ENCODE data around the gene SERTAD1. TPM values are rescaled to one million over a fixed set of nuclear protein-coding genes. Genes with fewer than 3 reads are reported as not detected.
"Not testable (repeated sequence)": the region's sequence is repeated elsewhere in the genome, so short reads cannot be mapped to it uniquely, and the experiment has no call there.

The SERTAD1 gene
- total and polyA plus RNA-seq, 2 donors (not counting 1 experiment from before 2014, with no cell fraction given): 11.9 to 59.4 TPM

GRCh38 chr19:40410030-40410389 lies 15.8 kb downstream of the SERTAD1 start:
- no peak overlapping the region for H2AFZ ChIP-seq (ENCODE audit: insufficient read depth, low read depth, low read length, poor library complexity, severe bottlenecking)
- H3K27ac ChIP-seq (ENCODE audit: low read length in 2 of 2): peak overlapping the region in 1 of 2 donors; percentile 44
- H3K27ac Mint-ChIP-seq: peak overlapping the region; percentile 15

GRCh38 chr19:40408598-40408925 lies 17.2 kb downstream of the SERTAD1 start:
- CTCF ChIA-PET: interaction anchor here (0.6 to 2.4 kb wide), 2 partner anchors 13 to 269 kb away, joined by 3 to 14 read pairs; no protein-coding TSS in a partner anchor
- peaks cover 10 to 36% of the 10 kb centered on the region in 2 donors for H3K4me1 ChIP-seq (ENCODE audit: control insufficient read depth in 2 of 2, insufficient read depth in 2 of 2, low read length in 2 of 2)
- H3K4me3 Mint-ChIP-seq: not testable (repeated sequence)

More at GRCh38 chr19:40410030-40410389, 15.8 kb downstream of the SERTAD1 start:
- intact Hi-C loops (cut with micrococcal nuclease): no loop called here
- H3K4me2 ChIP-seq (replicated peaks; ENCODE audit: low read depth, low read length, poor library complexity, severe bottlenecking): no peak overlapping the region
- no peaks in the 10 kb centered on the region for H4K20me1 ChIP-seq (ENCODE audit: control insufficient read depth, insufficient read depth, low read length, poor library complexity, severe bottlenecking)
- Mint-ChIP-seq H3K27me3 (no peaks in the 10 kb centered on the region), H3K4me1 (peaks cover 30% of the 10 kb centered on the region), H3K4me3 (no peak overlapping the region), H3K9me3 (ENCODE audit: insufficient read depth) (no peaks in the 10 kb centered on the region)
- no peak overlapping the region for H3K9ac ChIP-seq (ENCODE audit: low read length)
- no peak for TF ChIP-seq CTCF (IDR thresholded peaks at IDR 0.05)
- no peak for TF ChIP-seq EZH2 (IDR thresholded peaks at IDR 0.05; ENCODE audit: borderline replicate concordance, insufficient read depth, low read depth, low read length, poor library complexity, severe bottlenecking)
- no peak for DNase-seq
- H3K4me1 ChIP-seq (ENCODE audit: control insufficient read depth in 2 of 2, insufficient read depth in 2 of 2, low read length in 2 of 2): peaks cover 10 to 36% of the 10 kb centered on the region in 2 donors
- peaks cover 0 to 2% (median 0%) of the 10 kb centered on the region in 4 experiments for H3K27me3 ChIP-seq (replicated peaks in 1 of 4; ENCODE audit: control extremely low read depth in 1 of 4, control insufficient read depth in 3 of 4, insufficient read depth in 4 of 4, low read length in 3 of 4)
- H3K79me2 ChIP-seq (ENCODE audit: control insufficient read depth, insufficient read depth, low read length): no peaks in the 10 kb centered on the region
- H3K4me3 ChIP-seq (ENCODE audit: control extremely low read depth in 1 of 5, extremely low read depth in 1 of 5, insufficient read depth in 1 of 5, low read depth in 2 of 5, low read length in 4 of 5): no peak overlapping the region
- no peaks in the 10 kb centered on the region for H3K36me3 ChIP-seq (replicated peaks in 1 of 2; ENCODE audit: control extremely low read depth in 1 of 2, control insufficient read depth in 1 of 2, extremely low read depth in 1 of 2, insufficient read depth in 2 of 2, low read length in 1 of 2)
- POLR2A ChIA-PET: no interaction called here
- ATAC-seq (ENCODE audit: low read depth): no peak
- H3K9me3 ChIP-seq (ENCODE audit: control extremely low read depth in 1 of 3, control insufficient read depth in 2 of 3, insufficient read depth in 1 of 3, low read length in 2 of 3): no peaks in the 10 kb centered on the region
- 72% methylated on average over 6 of the region's 9 CpGs for WGBS (ENCODE audit: insufficient coverage)
- CTCF ChIA-PET: interaction anchor here (1.3 kb wide), 1 partner anchor 106 kb away, joined by 3 read pairs; no protein-coding TSS in a partner anchor

More at GRCh38 chr19:40408598-40408925, 17.2 kb downstream of the SERTAD1 start:
- H3K4me3 ChIP-seq (ENCODE audit: control extremely low read depth in 1 of 5, extremely low read depth in 1 of 5, insufficient read depth in 1 of 5, low read depth in 2 of 5, low read length in 4 of 5); H3K27ac ChIP-seq (ENCODE audit: low read length in 2 of 2); H3K36me3 ChIP-seq (replicated peaks in 1 of 2; ENCODE audit: control extremely low read depth in 1 of 2, control insufficient read depth in 1 of 2, extremely low read depth in 1 of 2, insufficient read depth in 2 of 2, low read length in 1 of 2); H3K9ac ChIP-seq (ENCODE audit: low read length); DNase-seq; H4K20me1 ChIP-seq (ENCODE audit: control insufficient read depth, insufficient read depth, low read length, poor library complexity, severe bottlenecking); H3K27me3 Mint-ChIP-seq; ATAC-seq (ENCODE audit: low read depth); H3K79me2 ChIP-seq (ENCODE audit: control insufficient read depth, insufficient read depth, low read length); H3K9me3 ChIP-seq (ENCODE audit: control extremely low read depth in 1 of 3, control insufficient read depth in 2 of 3, insufficient read depth in 1 of 3, low read length in 2 of 3); H3K9me3 Mint-ChIP-seq (ENCODE audit: insufficient read depth); H3K27me3 ChIP-seq (replicated peaks in 1 of 4; ENCODE audit: control extremely low read depth in 1 of 4, control insufficient read depth in 3 of 4, insufficient read depth in 4 of 4, low read length in 3 of 4); H2AFZ ChIP-seq (ENCODE audit: insufficient read depth, low read depth, low read length, poor library complexity, severe bottlenecking); H3K4me2 ChIP-seq (replicated peaks; ENCODE audit: low read depth, low read length, poor library complexity, severe bottlenecking); H3K27ac Mint-ChIP-seq: not testable (repeated sequence)
- H3K4me1 Mint-ChIP-seq: peaks cover 33% of the 10 kb centered on the region
- WGBS (ENCODE audit: insufficient coverage): 97% methylated on average over 8 of the region's 8 CpGs
- POLR2A ChIA-PET: interaction anchor here (1.0 kb wide), 1 partner anchor 13 kb away, joined by 3 read pairs; no protein-coding TSS in a partner anchor
- intact Hi-C loops (cut with micrococcal nuclease): loop anchor here (10.0 kb wide), 1 partner anchor 886 kb away; no protein-coding TSS in a partner anchor
